Psoas muscle (tissue), 8 donors: ENCODE measurements around the gene ANXA11. TPM values are rescaled to one million over a fixed set of nuclear protein-coding genes. Genes with fewer than 3 reads are reported as not detected.
A peak's percentile ranks its signal among the peaks of the same experiment; 100 is the strongest.

Source experiments
- ATAC-seq, 4 donors: fragments of 200-7000 bp; cut with Tn5 transposase; one replicate each; pipeline ENCODE4 v1.9.1; 2020; ENCODE audit warnings: moderate library complexity in 3 of 4, mild to moderate bottlenecking in 2 of 4
- DNase-seq, 2 donors: peaks; one replicate each; pipeline ENCODE4 v3.0.0-alpha.2; 2020
- H3K27ac ChIP-seq: fragments of 200-600 bp; one replicate; pipeline ENCODE4 v1.8.0; 2022
- H3K27me3 ChIP-seq, 3 donors: fragments of 200-600 bp in 1 of 3; one replicate each; pipeline versions ENCODE4 v1.6.1 to v1.8.0; 2013 to 2022; ENCODE audit warnings: low read length in 2 of 3, mild to moderate bottlenecking in 2 of 3, moderate library complexity in 1 of 3; ENCODE audit not compliant: insufficient read depth in 3 of 3
- H3K36me3 ChIP-seq, 2 donors: fragments of 200-600 bp in 1 of 2; one replicate each; pipeline versions ENCODE4 v1.6.1 to v1.8.0; 2013 to 2022; ENCODE audit warnings: low read depth in 1 of 2, mild to moderate bottlenecking in 1 of 2, moderate library complexity in 1 of 2; ENCODE audit not compliant: insufficient read depth in 1 of 2
- H3K4me1 ChIP-seq: fragments of 200-600 bp; one replicate; pipeline ENCODE4 v1.8.0; 2022
- H3K4me3 ChIP-seq: fragments of 200-600 bp; one replicate; pipeline ENCODE4 v1.8.0; 2022; ENCODE audit warnings: mild to moderate bottlenecking
- H3K9me3 ChIP-seq: fragments of 200-600 bp; one replicate; pipeline ENCODE4 v1.8.0; 2022
- CTCF ChIP-seq: fragments of 200-600 bp; IDR thresholded peaks from one replicate; pipeline ENCODE4 v1.8.0; 2022; ENCODE audit warnings: antibody characterized with exemption
- WGBS, 3 donors: extraction: QIAGEN DNeasy Blood & Tissue Kit; methylation state at CpG; one replicate each; pipeline versions ENCODE4 v1.1.6 to v1.1.7; 2013; 5-methylcytosine and 5-hydroxymethylcytosine counted together
- intact Hi-C, 2 donors: fragments of 100-400 bp; cut with DNase I; formaldehyde crosslinking; loops; one replicate each; pipeline versions ENCODE4 v1.11.0 to v1.14.2; 2022
- polyA plus RNA-seq, 3 donors: library from polyadenylated mRNA; stranded (reverse); fragments of 200-250 nt; gene quantifications; one replicate each; pipeline ENCODE4 v1.2.3, GENCODE V29; 2013
- total RNA-seq, 4 donors: library from RNA; stranded (reverse); fragmentation: NEBNext Ultra II Directional in 2 of 4; extraction: Animal tissue kit (Norgen Biotek cat#: 25700) in 2 of 4; gene quantifications; one replicate each; pipeline versions ENCODE4 v1.2.1 to v1.2.4, GENCODE V29; 2021 to 2023
- donor health status: healthy with polysubstance abuse.
- donor health status: DM: no; HTN: no; CAD: no; lungs with moderate emphysema.
- donor health status: Bipolar disorder and iron deficiency.
- donor health status: healthy.
- donor health status: DM: yes; HTN: yes; CAD: no.
- donor health status: DM: no; HTN: no; CAD: no.
- donor health status: DM: no; HTN: no; CAD: no.
- donor health status: DM: yes; HTN: yes; CAD: no.

Gene ANXA11
- total and polyA plus RNA-seq, 7 donors = 112 to 389 (median 164) TPM

- DNase-seq (peak; percentile 90 to 91), ATAC-seq (peak; percentile 89 to 95 (median 92))
- TF ChIP-seq CTCF = peak; percentile 6
- intact Hi-C loops = no loop called here
- H3K9me3 ChIP-seq = no peaks in the 10 kb centered on the region
- peak overlapping the region; percentile 23 for H3K4me3 ChIP-seq
- peaks cover 32% of the 10 kb centered on the region for H3K4me1 ChIP-seq
- H3K36me3 ChIP-seq = peaks cover 19 to 87% of the 10 kb centered on the region in 2 donors
- H3K27me3 ChIP-seq = no peaks in the 10 kb centered on the region
- peak overlapping the region; percentile 95 for H3K27ac ChIP-seq
- 16 to 32% (median 18%) methylated on average over 14 of the region's 14 CpGs for WGBS, 3 donors
These were observed 46.7 kb downstream of the ANXA11 start for GRCh38 chr10:80158598-80159127.

- peaks cover 18 to 87% of the 10 kb centered on the region in 2 donors for H3K36me3 ChIP-seq
- no peaks in the 10 kb centered on the region for H3K27me3 ChIP-seq
- peak overlapping the region; percentile 95 for H3K27ac ChIP-seq
- DNase-seq (no peak), ATAC-seq (peak; percentile 1 to 12 (median 3))
- intact Hi-C loops = no loop called here
- WGBS, 3 donors = 44 to 57% (median 46%) methylated on average over 5 of the region's 5 CpGs
- peaks cover 27% of the 10 kb centered on the region for H3K4me1 ChIP-seq
- H3K9me3 ChIP-seq = no peaks in the 10 kb centered on the region
- no peak overlapping the region for H3K4me3 ChIP-seq
- no peak for TF ChIP-seq CTCF
These were observed 47.2 kb downstream of the ANXA11 start for GRCh38 chr10:80158126-80158525.

- Histone ChIP-seq H3K9me3 (no peaks in the 10 kb centered on the region), H3K4me3 (no peak overlapping the region), H3K4me1 (peaks cover 28% of the 10 kb centered on the region), H3K27me3 (no peaks in the 10 kb centered on the region), H3K36me3 (peaks cover 15 to 87% of the 10 kb centered on the region in 2 donors), H3K27ac (peak overlapping the region; percentile 95)
- 97 to 98% (median 97%) methylated on average over 14 of the region's 14 CpGs for WGBS, 3 donors
- no peak for DNase-seq
- intact Hi-C loops = loop anchor here in 1 of 2 donors (1.0 kb wide), 1 partner anchor 48 kb away; the partner anchor contains the start of gene ANXA11
- ATAC-seq = no peak
- TF ChIP-seq CTCF = no peak
These were observed 47.8 kb downstream of the ANXA11 start for GRCh38 chr10:80157561-80157960.

GRCh38 chr10:80156216-80156615 lies 49.1 kb downstream of the ANXA11 start:
- Histone ChIP-seq H3K4me1 (peaks cover 28% of the 10 kb centered on the region), H3K27me3 (no peaks in the 10 kb centered on the region), H3K36me3 (peaks cover 15 to 87% of the 10 kb centered on the region in 2 donors), H3K9me3 (no peaks in the 10 kb centered on the region), H3K27ac (peak overlapping the region; percentile 95), H3K4me3 (no peak overlapping the region)
- WGBS, 3 donors = 93 to 95% (median 94%) methylated on average over 5 of the region's 5 CpGs
- DNase-seq = no peak
- intact Hi-C loops = no loop called here
- TF ChIP-seq CTCF = no peak
- no peak for ATAC-seq

- Histone ChIP-seq H3K4me3 (no peak overlapping the region), H3K27ac (peak overlapping the region; percentile 95), H3K27me3 (no peaks in the 10 kb centered on the region), H3K36me3 (peaks cover 17 to 87% of the 10 kb centered on the region in 2 donors), H3K9me3 (no peaks in the 10 kb centered on the region), H3K4me1 (peaks cover 26% of the 10 kb centered on the region)
- TF ChIP-seq CTCF = no peak
- no peak for DNase-seq
- 83 to 90% (median 84%) methylated on average over 8 of the region's 8 CpGs for WGBS, 3 donors
- intact Hi-C loops = no loop called here
- no peak for ATAC-seq
These were observed 49.6 kb downstream of the ANXA11 start for GRCh38 chr10:80155696-80156215.
